OCI-LY7 (cell line): ENCODE measurements around the gene OGFOD3.

Source experiments
- CTCF ChIP-seq: fragments of 200-600 bp; sonication (generic); conservative IDR thresholded peaks from 2 replicates; pipeline ENCODE4 v1.5.1; 2014; ENCODE audit warnings: mild to moderate bottlenecking, antibody characterized with exemption, low read length, moderate library complexity, mixed read lengths
- EZH2phosphoT487 ChIP-seq: fragments of 200-600 bp; sonication (generic); IDR thresholded peaks from 2 replicates; pipeline ENCODE4 v1.6.1; 2018; ENCODE audit warnings: low read depth, borderline replicate concordance, mild to moderate bottlenecking, mixed run types, antibody characterized with exemption, low read length, moderate library complexity, mixed read lengths

GRCh38 chr17:82357394-82357793 lies 61.0 kb downstream of the OGFOD3 start:
- TF ChIP-seq EZH2phosphoT487 = no peak
- no peak for TF ChIP-seq CTCF
